Neural progenitor cell (in vitro differentiated cells): Measurements from ENCODE around the gene UBE2B.
"Not testable (repeated sequence)": the region's sequence is repeated elsewhere in the genome, so short reads cannot be mapped to it uniquely, and the experiment has no call there.

Experiments used
- EZH2 ChIP-seq: fragments of 200-600 bp; sonication (generic); IDR thresholded peaks from 2 replicates; pipeline ENCODE4 v1.6.1; 2017; ENCODE audit warnings: antibody characterized with exemption, mild to moderate bottlenecking, moderate library complexity
- EZH2phosphoT487 ChIP-seq: fragments of 200-600 bp; sonication (generic); IDR thresholded peaks from 2 replicates; pipeline ENCODE4 v1.6.1; 2017; ENCODE audit warnings: antibody characterized with exemption
- TF ChIP-seq, protein P1 (sequence below): fragments of 200-600 bp; sonication (generic); IDR thresholded peaks from 2 replicates; pipeline ENCODE4 v1.5.1; 2017; ENCODE audit warnings: antibody characterized with exemption, mild to moderate bottlenecking

DNA sequence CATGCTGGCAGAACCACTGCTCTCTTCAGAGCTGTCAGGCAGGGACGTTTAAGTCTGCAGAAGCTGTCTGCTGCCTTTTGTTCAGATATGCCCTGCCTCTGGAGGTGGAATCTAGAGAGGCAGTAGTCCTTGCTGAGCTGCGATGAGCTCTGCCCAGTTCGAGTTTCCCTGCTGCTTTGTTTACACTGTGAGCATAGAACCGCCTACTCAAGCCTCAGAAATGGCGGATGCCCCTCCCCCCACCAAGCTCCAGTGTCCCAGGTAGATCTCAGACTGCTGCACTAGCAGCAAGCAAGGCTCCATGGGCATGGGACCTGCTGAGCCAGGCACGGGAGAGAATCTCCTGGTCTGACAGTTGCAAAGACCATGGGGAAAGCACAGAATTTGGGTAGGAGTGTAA lies 34.5 kb upstream of the UBE2B start:
- TF ChIP-seq, protein P1, sequence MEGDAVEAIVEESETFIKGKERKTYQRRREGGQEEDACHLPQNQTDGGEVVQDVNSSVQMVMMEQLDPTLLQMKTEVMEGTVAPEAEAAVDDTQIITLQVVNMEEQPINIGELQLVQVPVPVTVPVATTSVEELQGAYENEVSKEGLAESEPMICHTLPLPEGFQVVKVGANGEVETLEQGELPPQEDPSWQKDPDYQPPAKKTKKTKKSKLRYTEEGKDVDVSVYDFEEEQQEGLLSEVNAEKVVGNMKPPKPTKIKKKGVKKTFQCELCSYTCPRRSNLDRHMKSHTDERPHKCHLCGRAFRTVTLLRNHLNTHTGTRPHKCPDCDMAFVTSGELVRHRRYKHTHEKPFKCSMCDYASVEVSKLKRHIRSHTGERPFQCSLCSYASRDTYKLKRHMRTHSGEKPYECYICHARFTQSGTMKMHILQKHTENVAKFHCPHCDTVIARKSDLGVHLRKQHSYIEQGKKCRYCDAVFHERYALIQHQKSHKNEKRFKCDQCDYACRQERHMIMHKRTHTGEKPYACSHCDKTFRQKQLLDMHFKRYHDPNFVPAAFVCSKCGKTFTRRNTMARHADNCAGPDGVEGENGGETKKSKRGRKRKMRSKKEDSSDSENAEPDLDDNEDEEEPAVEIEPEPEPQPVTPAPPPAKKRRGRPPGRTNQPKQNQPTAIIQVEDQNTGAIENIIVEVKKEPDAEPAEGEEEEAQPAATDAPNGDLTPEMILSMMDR = not testable (repeated sequence)
- not testable (repeated sequence) for TF ChIP-seq EZH2phosphoT487, EZH2
